ENCODE measurements around the gene FSD1. TPM values are rescaled to one million over a fixed set of nuclear protein-coding genes. Genes with fewer than 3 reads are reported as not detected.
A peak's percentile ranks its signal among the peaks of the same experiment; 100 is the strongest.

The FSD1 gene
- total and polyA plus RNA-seq, 10 of the 15 experiments (the other 5 are each of a cell fraction or from before 2014, with no cell fraction given), result 0.15 to 5.1 (median 4.0) TPM; not detected in 1

- TF ChIP-seq RELB (IDR thresholded peaks at IDR 0.05; ENCODE audit: low read depth), result peak; percentile 82
- TF ChIP-seq ATF7 (IDR thresholded peaks at IDR 0.05; ENCODE audit: low read depth), result no peak
- TF ChIP-seq PAX8 (IDR thresholded peaks at IDR 0.05), result no peak
- no peak for TF ChIP-seq ETV6 (conservative IDR thresholded peaks at IDR 0.05 in 1 of 2, IDR thresholded peaks at IDR 0.05 in 1 of 2; ENCODE audit: borderline replicate concordance in 1 of 2, low read depth in 1 of 2)
- no peak for TF ChIP-seq CUX1 (IDR thresholded peaks at IDR 0.05; ENCODE audit: insufficient replicate concordance, low read depth, low read length)
- no peak for TF ChIP-seq SREBF2 (IDR thresholded peaks at IDR 0.05; ENCODE audit: low read length)
- no peak for TF ChIP-seq ZNF592 (IDR thresholded peaks at IDR 0.05)
- TF ChIP-seq PAX5 (IDR thresholded peaks at IDR 0.05; ENCODE audit: borderline replicate concordance, low read depth, low read length), result no peak
- peak; percentile 80 for TF ChIP-seq RUNX3 (IDR thresholded peaks at IDR 0.05; ENCODE audit: low read length)
- no peak for TF ChIP-seq HDAC6 (IDR thresholded peaks at IDR 0.05; ENCODE audit: unreplicated experiment)
- TF ChIP-seq SP1 (IDR thresholded peaks at IDR 0.05; ENCODE audit: low read depth, low read length), result peak; percentile 100
- no peak for TF ChIP-seq MAX (IDR thresholded peaks at IDR 0.05; ENCODE audit: low read depth, low read length)
- no peak for TF ChIP-seq IRF5 (IDR thresholded peaks at IDR 0.05; ENCODE audit: borderline replicate concordance)
- no peak for TF ChIP-seq MTA3 (IDR thresholded peaks at IDR 0.05; ENCODE audit: borderline replicate concordance, low read length)
Observed at GRCh38 chr19:4342615-4343369, 38.4 kb downstream of the FSD1 start (continued).
